GM13976 (cell line): ENCODE data around the gene NEK9.

Experiments used
- DNase-seq: peaks from one replicate; pipeline ENCODE4 v3.0.0; 2012; ENCODE audit warnings: low spot score
- CTCF ChIP-seq: IDR thresholded peaks from 2 replicates; pipeline ENCODE4 v1.5.1; 2012; ENCODE audit warnings: borderline replicate concordance, mild to moderate bottlenecking; ENCODE audit not compliant: insufficient read depth; ENCODE audit errors: extremely low read depth, missing control alignments, control extremely low read depth
- in situ Hi-C: fragments of 300-500 bp; cut with MboI; formaldehyde crosslinking; loops from one replicate; pipeline ENCODE4 v1.12.0; 2022; ENCODE audit warnings: low sequenced_read_pairs, mixed read lengths, inconsistent platforms; ENCODE audit not compliant: unreplicated experiment

The NEK9 gene

GRCh38 chr14:75147423-75148071, 20.7 kb upstream of the NEK9 start:
- no peak for DNase-seq
- in situ Hi-C loops, result loop anchor here (25.0 kb wide), 1 partner anchor 340 kb away; no protein-coding TSS in a partner anchor
- no peak for TF ChIP-seq CTCF

DNA sequence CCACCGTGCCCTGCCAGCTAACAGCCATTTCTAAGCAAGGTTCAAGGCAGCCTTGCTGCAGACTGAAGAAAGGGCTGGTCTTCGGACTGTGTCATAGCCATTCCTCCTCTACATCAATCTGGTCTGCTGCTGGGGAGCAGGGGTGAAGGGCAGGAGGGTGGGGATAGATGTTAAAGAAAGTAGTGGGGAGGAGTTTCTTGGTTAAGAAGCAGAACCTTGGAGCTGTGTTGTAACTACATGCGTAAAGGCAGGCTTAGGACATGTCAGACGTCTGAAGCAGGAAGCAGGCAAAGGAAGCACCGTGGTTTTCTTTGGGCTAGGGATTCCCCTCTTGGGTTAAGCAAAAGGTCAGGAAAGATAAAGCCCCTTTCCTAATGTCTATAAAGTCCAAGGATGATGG, 18.1 kb upstream of the NEK9 start:
- no peak for DNase-seq
- TF ChIP-seq CTCF, result no peak
- in situ Hi-C loops, result loop anchor here (25.0 kb wide), 1 partner anchor 342 kb away; no protein-coding TSS in a partner anchor

GRCh38 chr14:75143761-75144527, 17.1 kb upstream of the NEK9 start:
- no peak for DNase-seq
- TF ChIP-seq CTCF, result no peak
- in situ Hi-C loops, result loop anchor here (25.0 kb wide), 1 partner anchor 343 kb away; no protein-coding TSS in a partner anchor

GRCh38 chr14:75142494-75142893, 15.6 kb upstream of the NEK9 start:
- in situ Hi-C loops, result loop anchor here (25.0 kb wide), 1 partner anchor 345 kb away; no protein-coding TSS in a partner anchor
- no peak for TF ChIP-seq CTCF
- no peak for DNase-seq

DNA sequence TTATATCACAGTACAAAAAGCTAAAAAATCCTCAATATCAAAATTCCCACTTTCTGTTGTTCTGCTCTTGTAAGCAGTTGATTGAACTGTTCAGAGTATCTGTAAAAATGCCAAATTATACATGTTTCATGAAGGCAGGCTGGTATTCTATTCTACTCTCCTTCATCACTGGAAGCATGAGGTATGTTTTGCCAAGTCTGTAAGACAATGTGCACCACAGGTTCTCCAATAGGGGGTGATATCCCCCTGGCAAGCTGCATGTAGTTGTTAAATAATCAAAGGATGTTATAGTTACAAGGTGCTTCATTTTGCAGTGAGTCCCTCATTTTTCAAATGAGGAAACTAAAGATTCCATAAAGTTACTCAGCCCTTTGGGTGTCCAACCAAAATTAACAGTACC, 15.1 kb upstream of the NEK9 start:
- no peak for TF ChIP-seq CTCF
- DNase-seq, result no peak
- in situ Hi-C loops, result loop anchor here (25.0 kb wide), 1 partner anchor 345 kb away; no protein-coding TSS in a partner anchor

GRCh38 chr14:75141062-75141461, 14.2 kb upstream of the NEK9 start:
- in situ Hi-C loops, result loop anchor here (25.0 kb wide), 1 partner anchor 346 kb away; no protein-coding TSS in a partner anchor
- TF ChIP-seq CTCF, result no peak

More at GRCh38 chr14:75141062-75141461, 14.2 kb upstream of the NEK9 start:
- no peak for DNase-seq
